Measurements from ENCODE around the gene MLLT3. TPM values are rescaled to one million over a fixed set of nuclear protein-coding genes. Genes with fewer than 3 reads are reported as not detected.

The MLLT3 gene
- total RNA-seq, 1 experiment from 2014 or later = 21.6 TPM

DNA sequence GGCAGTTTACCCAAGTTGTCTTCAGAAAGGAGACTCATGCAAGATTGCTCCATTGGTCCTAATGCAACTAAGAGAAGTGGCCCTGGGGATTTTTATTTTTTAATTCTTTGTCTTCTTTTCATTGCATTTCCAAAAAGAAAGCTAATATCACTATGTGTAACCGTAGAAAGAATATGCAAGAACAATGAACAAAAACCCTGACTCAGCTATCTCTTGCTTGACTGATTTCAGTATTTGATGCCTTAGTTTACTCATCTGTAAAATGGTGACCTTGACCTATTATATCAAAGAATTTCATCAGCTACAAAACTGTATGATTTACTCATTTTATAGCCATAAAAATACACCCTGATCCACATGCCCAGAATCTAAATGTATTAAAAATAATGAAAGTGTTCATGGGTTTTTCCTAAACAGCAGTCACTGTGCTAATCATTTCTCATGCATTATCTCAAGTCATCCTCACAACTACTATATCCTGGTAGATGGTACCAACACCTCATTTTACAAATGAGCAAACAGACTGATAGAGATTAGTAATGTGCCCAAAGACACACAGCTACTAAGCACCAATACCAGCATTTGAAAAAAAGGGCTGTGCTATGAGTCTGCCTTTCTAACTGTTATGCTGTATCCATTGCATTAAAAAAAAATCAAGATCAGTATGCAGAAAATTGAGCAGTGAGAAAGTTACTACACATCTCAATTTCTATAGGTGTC is 185.7 kb downstream of the MLLT3 start:
- TF ChIP-seq, protein P1, sequence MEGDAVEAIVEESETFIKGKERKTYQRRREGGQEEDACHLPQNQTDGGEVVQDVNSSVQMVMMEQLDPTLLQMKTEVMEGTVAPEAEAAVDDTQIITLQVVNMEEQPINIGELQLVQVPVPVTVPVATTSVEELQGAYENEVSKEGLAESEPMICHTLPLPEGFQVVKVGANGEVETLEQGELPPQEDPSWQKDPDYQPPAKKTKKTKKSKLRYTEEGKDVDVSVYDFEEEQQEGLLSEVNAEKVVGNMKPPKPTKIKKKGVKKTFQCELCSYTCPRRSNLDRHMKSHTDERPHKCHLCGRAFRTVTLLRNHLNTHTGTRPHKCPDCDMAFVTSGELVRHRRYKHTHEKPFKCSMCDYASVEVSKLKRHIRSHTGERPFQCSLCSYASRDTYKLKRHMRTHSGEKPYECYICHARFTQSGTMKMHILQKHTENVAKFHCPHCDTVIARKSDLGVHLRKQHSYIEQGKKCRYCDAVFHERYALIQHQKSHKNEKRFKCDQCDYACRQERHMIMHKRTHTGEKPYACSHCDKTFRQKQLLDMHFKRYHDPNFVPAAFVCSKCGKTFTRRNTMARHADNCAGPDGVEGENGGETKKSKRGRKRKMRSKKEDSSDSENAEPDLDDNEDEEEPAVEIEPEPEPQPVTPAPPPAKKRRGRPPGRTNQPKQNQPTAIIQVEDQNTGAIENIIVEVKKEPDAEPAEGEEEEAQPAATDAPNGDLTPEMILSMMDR (conservative IDR thresholded peaks at IDR 0.05) = no peak
- TF ChIP-seq EZH2 (IDR thresholded peaks at IDR 0.05; ENCODE audit: low read depth) = no peak
- H3K27ac ChIP-seq = no peak overlapping the region
- H3K4me1 ChIP-seq (replicated peaks; ENCODE audit: insufficient read depth) = no peaks in the 10 kb centered on the region
- no peak overlapping the region for H3K4me2 ChIP-seq
- intact Hi-C loops (cut with micrococcal nuclease; ENCODE audit: unreplicated experiment) = no loop called here
- DNase-seq = no peak
- H3F3A ChIP-seq (ENCODE audit: insufficient read depth, low read depth) = no peaks in the 10 kb centered on the region
- no peaks in the 10 kb centered on the region for H3K9me3 ChIP-seq (ENCODE audit: insufficient read depth, low read depth)
- H2AFZ ChIP-seq = no peak overlapping the region
- no peaks in the 10 kb centered on the region for H3K79me2 ChIP-seq (ENCODE audit: low read depth)
- no peaks in the 10 kb centered on the region for H3K27me3 ChIP-seq (ENCODE audit: insufficient read depth, low read depth)
- CTCF ChIA-PET = no interaction called here
- POLR2A ChIA-PET (ENCODE audit: unreplicated experiment) = no interaction called here
- no peak overlapping the region for H3K4me3 ChIP-seq
- no TSS peak for BruUV-seq (replicated peaks)
- H3K36me3 ChIP-seq (ENCODE audit: low read depth) = no peaks in the 10 kb centered on the region
- no peaks in the 10 kb centered on the region for H4K20me1 ChIP-seq (ENCODE audit: insufficient read depth)
- no peaks in the 10 kb centered on the region; the same call in 1 of the 2 replicates for H3K9me2 ChIP-seq (ENCODE audit: insufficient read depth)

DNA sequence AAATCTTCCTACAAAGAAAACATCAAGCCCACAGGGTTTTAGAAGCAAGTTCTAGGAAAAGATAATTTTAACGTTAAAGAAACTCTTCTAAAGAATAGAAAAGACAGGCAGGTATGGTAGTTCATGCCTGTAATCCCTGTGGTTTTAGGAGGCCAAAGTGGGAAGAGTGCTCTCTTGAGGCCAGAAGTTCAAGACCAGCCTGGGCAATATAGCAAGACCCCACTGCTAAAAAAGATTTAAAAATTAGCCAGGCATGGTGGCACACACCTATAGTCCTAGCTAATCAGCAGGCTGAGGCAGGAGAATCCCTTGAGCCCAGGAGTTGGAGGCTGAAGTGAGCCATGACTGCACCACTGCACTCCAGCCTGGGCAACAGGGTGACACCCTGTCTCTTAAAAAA is 193.3 kb downstream of the MLLT3 start:
- H3K27ac ChIP-seq = no peak overlapping the region
- H3K4me1 ChIP-seq (replicated peaks; ENCODE audit: insufficient read depth) = no peaks in the 10 kb centered on the region
- TF ChIP-seq EZH2 (IDR thresholded peaks at IDR 0.05; ENCODE audit: low read depth) = no peak
- TF ChIP-seq, protein P1 (conservative IDR thresholded peaks at IDR 0.05) = no peak
- intact Hi-C loops (cut with micrococcal nuclease; ENCODE audit: unreplicated experiment) = no loop called here
- POLR2A ChIA-PET (ENCODE audit: unreplicated experiment) = no interaction called here
- no peak overlapping the region for H3K4me2 ChIP-seq
- no peaks in the 10 kb centered on the region for H3K27me3 ChIP-seq (ENCODE audit: insufficient read depth, low read depth)
- H3K9me2 ChIP-seq (ENCODE audit: insufficient read depth) = no peaks in the 10 kb centered on the region; the same call in 1 of the 2 replicates
- no peaks in the 10 kb centered on the region for H3F3A ChIP-seq (ENCODE audit: insufficient read depth, low read depth)
- no peak overlapping the region for H3K4me3 ChIP-seq
- no peaks in the 10 kb centered on the region for H3K36me3 ChIP-seq (ENCODE audit: low read depth)
- CTCF ChIA-PET = no interaction called here
- H4K20me1 ChIP-seq (ENCODE audit: insufficient read depth) = no peaks in the 10 kb centered on the region
- no TSS peak for BruUV-seq (replicated peaks)
- H2AFZ ChIP-seq = no peak overlapping the region
- H3K9me3 ChIP-seq (ENCODE audit: insufficient read depth, low read depth) = no peaks in the 10 kb centered on the region
- no peaks in the 10 kb centered on the region for H3K79me2 ChIP-seq (ENCODE audit: low read depth)
- DNase-seq = no peak

DNA sequence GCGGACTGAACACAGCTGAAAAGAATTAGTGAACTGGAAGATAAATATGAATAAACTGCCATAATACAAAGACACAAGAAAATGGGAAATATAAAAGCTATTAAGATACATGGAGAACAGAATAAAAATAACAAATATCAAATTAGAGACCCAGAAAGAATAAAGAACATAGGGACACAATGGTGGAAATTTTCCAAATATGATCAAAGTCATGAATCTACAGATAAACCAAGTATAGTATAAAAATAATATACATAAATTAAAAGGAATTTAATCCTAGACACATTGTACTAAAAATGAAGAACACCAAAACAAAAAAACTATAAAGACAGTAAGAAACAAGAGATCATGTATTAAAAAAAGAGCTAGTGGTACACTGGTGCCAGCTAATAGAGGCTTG is 194.9 kb downstream of the MLLT3 start:
- CTCF ChIA-PET = no interaction called here
- H4K20me1 ChIP-seq (ENCODE audit: insufficient read depth) = no peaks in the 10 kb centered on the region
- no peak overlapping the region for H2AFZ ChIP-seq
- H3K9me3 ChIP-seq (ENCODE audit: insufficient read depth, low read depth) = no peaks in the 10 kb centered on the region
- no peaks in the 10 kb centered on the region for H3K36me3 ChIP-seq (ENCODE audit: low read depth)
- H3K4me3 ChIP-seq = no peak overlapping the region
- no peaks in the 10 kb centered on the region for H3K4me1 ChIP-seq (replicated peaks; ENCODE audit: insufficient read depth)
- POLR2A ChIA-PET (ENCODE audit: unreplicated experiment) = no interaction called here
- no peaks in the 10 kb centered on the region for H3K27me3 ChIP-seq (ENCODE audit: insufficient read depth, low read depth)
- DNase-seq = no peak
- H3K9me2 ChIP-seq (ENCODE audit: insufficient read depth) = no peaks in the 10 kb centered on the region
- intact Hi-C loops (cut with micrococcal nuclease; ENCODE audit: unreplicated experiment) = no loop called here
- no peaks in the 10 kb centered on the region for H3F3A ChIP-seq (ENCODE audit: insufficient read depth, low read depth)
- BruUV-seq (replicated peaks) = no TSS peak
- TF ChIP-seq, protein P1 (conservative IDR thresholded peaks at IDR 0.05) = no peak
- no peak for TF ChIP-seq EZH2 (IDR thresholded peaks at IDR 0.05; ENCODE audit: low read depth)
- no peak overlapping the region for H3K4me2 ChIP-seq
- no peak overlapping the region for H3K27ac ChIP-seq
- no peaks in the 10 kb centered on the region for H3K79me2 ChIP-seq (ENCODE audit: low read depth)
